ENCODE measurements around the gene SOST. TPM values are rescaled to one million over a fixed set of nuclear protein-coding genes. Genes with fewer than 3 reads are reported as not detected.

The SOST gene
- polyA plus RNA-seq, 1 of the 3 experiments (the other 2 are of a cell fraction): not detected

- Histone ChIP-seq H3K9ac (peak overlapping the region; percentile 100), H3K27ac (ENCODE audit: low read depth in 2 of 2, low read length in 1 of 2) (peak overlapping the region; percentile 50 to 95; a peak in 3 of 4 replicates), H3K27me3 (ENCODE audit: insufficient read depth) (no peaks in the 10 kb centered on the region), H3K9me2 (no peaks in the 10 kb centered on the region), H3F3A (replicated peaks; ENCODE audit: insufficient read depth) (peaks cover 10% of the 10 kb centered on the region), H3K9me3 (no peaks in the 10 kb centered on the region), H3K4me3 (ENCODE audit: low read depth in 2 of 2, low read length in 1 of 2) (peak overlapping the region; percentile 77 to 84), H3K36me3 (replicated peaks in 1 of 2; ENCODE audit: control insufficient read depth in 1 of 2, insufficient read depth in 2 of 2, low read length in 1 of 2) (peaks cover 8 to 21% of the 10 kb centered on the region in 2 experiments), H4K20me1 (ENCODE audit: insufficient read depth) (peaks cover 15% of the 10 kb centered on the region), H2AFZ (ENCODE audit: low read depth) (peak overlapping the region; percentile 89), H3K79me2 (ENCODE audit: insufficient read depth) (peaks cover 41% of the 10 kb centered on the region), H3K4me2 (peak overlapping the region; percentile 99), H3K4me1 (ENCODE audit: control insufficient read depth in 1 of 2, insufficient read depth in 2 of 2, low read depth in 1 of 2, low read length in 1 of 2) (peaks cover 8 to 11% of the 10 kb centered on the region in 2 experiments; a peak in 2 of 4 replicates)
- DNase-seq: no peak
- ChIA-PET POLR2A (interaction anchor here (0.9 to 1.0 kb wide), 3 partner anchors 9 to 67 kb away, joined by 3 to 4 read pairs (median 3); partner anchors contain the start of gene CD300LG), CTCF (interaction anchor here (1.0 to 6.2 kb wide), 8 partner anchors 13 to 85 kb away, joined by 3 to 59 read pairs (median 12); partner anchors contain the start of gene CD300LG)
- TF ChIP-seq, protein P1, sequence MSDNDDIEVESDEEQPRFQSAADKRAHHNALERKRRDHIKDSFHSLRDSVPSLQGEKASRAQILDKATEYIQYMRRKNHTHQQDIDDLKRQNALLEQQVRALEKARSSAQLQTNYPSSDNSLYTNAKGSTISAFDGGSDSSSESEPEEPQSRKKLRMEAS (IDR thresholded peaks at IDR 0.05; ENCODE audit: low read depth): no peak; the same call in none of the 2 replicates
- TF ChIP-seq NFIC (IDR thresholded peaks at IDR 0.05; ENCODE audit: borderline replicate concordance) (no peak), SIN3A (IDR thresholded peaks at IDR 0.05; ENCODE audit: borderline replicate concordance, low read depth, low read length) (no peak), NRF1 (IDR thresholded peaks at IDR 0.05; ENCODE audit: low read depth, low read length) (no peak), ELF1 (IDR thresholded peaks at IDR 0.05) (no peak), GABPA (IDR thresholded peaks at IDR 0.05; ENCODE audit: low read depth) (no peak), JUND (IDR thresholded peaks at IDR 0.05) (no peak), FOXJ3 (CRISPR knock-in tag; IDR thresholded peaks at IDR 0.05) (no peak), RXRA (IDR thresholded peaks at IDR 0.05; ENCODE audit: borderline replicate concordance, low read depth) (no peak), RAD21 (IDR thresholded peaks at IDR 0.05; ENCODE audit: low read length) (peak; percentile 34), RFX5 (IDR thresholded peaks at IDR 0.05; ENCODE audit: low read length) (no peak), TEAD4 (IDR thresholded peaks at IDR 0.05; ENCODE audit: borderline replicate concordance, insufficient read depth) (no peak), ZBTB33 (IDR thresholded peaks at IDR 0.05; ENCODE audit: borderline replicate concordance, low read depth) (no peak)
- TF ChIP-seq, protein P2, sequence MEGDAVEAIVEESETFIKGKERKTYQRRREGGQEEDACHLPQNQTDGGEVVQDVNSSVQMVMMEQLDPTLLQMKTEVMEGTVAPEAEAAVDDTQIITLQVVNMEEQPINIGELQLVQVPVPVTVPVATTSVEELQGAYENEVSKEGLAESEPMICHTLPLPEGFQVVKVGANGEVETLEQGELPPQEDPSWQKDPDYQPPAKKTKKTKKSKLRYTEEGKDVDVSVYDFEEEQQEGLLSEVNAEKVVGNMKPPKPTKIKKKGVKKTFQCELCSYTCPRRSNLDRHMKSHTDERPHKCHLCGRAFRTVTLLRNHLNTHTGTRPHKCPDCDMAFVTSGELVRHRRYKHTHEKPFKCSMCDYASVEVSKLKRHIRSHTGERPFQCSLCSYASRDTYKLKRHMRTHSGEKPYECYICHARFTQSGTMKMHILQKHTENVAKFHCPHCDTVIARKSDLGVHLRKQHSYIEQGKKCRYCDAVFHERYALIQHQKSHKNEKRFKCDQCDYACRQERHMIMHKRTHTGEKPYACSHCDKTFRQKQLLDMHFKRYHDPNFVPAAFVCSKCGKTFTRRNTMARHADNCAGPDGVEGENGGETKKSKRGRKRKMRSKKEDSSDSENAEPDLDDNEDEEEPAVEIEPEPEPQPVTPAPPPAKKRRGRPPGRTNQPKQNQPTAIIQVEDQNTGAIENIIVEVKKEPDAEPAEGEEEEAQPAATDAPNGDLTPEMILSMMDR (IDR thresholded peaks at IDR 0.05): peak; percentile 46
- TF ChIP-seq, protein P3, sequence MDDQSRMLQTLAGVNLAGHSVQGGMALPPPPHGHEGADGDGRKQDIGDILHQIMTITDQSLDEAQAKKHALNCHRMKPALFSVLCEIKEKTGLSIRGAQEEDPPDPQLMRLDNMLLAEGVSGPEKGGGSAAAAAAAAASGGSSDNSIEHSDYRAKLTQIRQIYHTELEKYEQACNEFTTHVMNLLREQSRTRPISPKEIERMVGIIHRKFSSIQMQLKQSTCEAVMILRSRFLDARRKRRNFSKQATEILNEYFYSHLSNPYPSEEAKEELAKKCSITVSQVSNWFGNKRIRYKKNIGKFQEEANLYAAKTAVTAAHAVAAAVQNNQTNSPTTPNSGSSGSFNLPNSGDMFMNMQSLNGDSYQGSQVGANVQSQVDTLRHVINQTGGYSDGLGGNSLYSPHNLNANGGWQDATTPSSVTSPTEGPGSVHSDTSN (IDR thresholded peaks at IDR 0.05): no peak
- WGBS (ENCODE audit: low lambda C conversion rate): 25% methylated on average over 15 of the region's 26 CpGs
Observed at GRCh38 chr17:43779145-43780125, 20.8 kb upstream of the SOST start.
